ENCODE data around the gene LRRC9. TPM values are rescaled to one million over a fixed set of nuclear protein-coding genes. Genes with fewer than 3 reads are reported as not detected.
A peak's percentile ranks its signal among the peaks of the same experiment; 100 is the strongest.

LRRC9 gene
- total and polyA plus RNA-seq, 2 of the 13 experiments (the other 11 are each of a cell fraction or from before 2014, with no cell fraction given): 0.08 to 0.18 TPM

- no peak for TF ChIP-seq RFX5 (IDR thresholded peaks at IDR 0.05; ENCODE audit: low read depth, low read length)
- no peak for TF ChIP-seq U2AF1 (optimal IDR thresholded peaks at IDR 0.05; ENCODE audit: low read depth, low read length)
- TF ChIP-seq, protein P1, sequence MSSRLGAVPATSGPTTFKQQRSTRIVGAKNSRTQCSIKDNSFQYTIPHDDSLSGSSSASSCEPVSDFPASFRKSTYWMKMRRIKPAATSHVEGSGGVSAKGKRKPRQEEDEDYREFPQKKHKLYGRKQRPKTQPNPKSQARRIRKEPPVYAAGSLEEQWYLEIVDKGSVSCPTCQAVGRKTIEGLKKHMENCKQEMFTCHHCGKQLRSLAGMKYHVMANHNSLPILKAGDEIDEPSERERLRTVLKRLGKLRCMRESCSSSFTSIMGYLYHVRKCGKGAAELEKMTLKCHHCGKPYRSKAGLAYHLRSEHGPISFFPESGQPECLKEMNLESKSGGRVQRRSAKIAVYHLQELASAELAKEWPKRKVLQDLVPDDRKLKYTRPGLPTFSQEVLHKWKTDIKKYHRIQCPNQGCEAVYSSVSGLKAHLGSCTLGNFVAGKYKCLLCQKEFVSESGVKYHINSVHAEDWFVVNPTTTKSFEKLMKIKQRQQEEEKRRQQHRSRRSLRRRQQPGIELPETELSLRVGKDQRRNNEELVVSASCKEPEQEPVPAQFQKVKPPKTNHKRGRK (CRISPR knock-in tag; IDR thresholded peaks at IDR 0.05): no peak
- TF ChIP-seq WIZ (CRISPR knock-in tag; IDR thresholded peaks at IDR 0.05): no peak; the same call in none of the 2 replicates
- TF ChIP-seq ZFYVE20 (CRISPR knock-in tag; IDR thresholded peaks at IDR 0.05; ENCODE audit: borderline replicate concordance, low read depth): 0 out of 2 replicates have a peak, but pooled peaks have one; percentile 65
- TF ChIP-seq, protein P2, sequence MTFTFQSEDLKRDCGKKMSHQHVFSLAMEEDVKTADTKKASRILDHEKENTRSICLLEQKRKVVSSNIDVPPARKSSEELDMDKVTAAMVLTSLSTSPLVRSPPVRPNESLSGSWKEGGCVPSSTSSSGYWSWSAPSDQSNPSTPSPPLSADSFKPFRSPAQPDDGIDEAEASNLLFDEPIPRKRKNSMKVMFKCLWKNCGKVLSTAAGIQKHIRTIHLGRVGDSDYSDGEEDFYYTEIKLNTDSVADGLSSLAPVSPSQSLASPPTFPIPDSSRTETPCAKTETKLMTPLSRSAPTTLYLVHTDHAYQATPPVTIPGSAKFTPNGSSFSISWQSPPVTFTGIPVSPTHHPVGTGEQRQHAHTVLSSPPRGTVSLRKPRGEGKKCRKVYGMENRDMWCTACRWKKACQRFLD (CRISPR knock-in tag; IDR thresholded peaks at IDR 0.05; ENCODE audit: borderline replicate concordance): peak; percentile 98; the same call in 1 of the 2 replicates
- TF ChIP-seq ZEB1 (IDR thresholded peaks at IDR 0.05; ENCODE audit: insufficient replicate concordance, low read depth): no peak
- TF ChIP-seq CHCHD3 (CRISPR knock-in tag; IDR thresholded peaks at IDR 0.05): no peak
- TF ChIP-seq RFX1 (IDR thresholded peaks at IDR 0.05): peak; percentile 92
- TF ChIP-seq TGIF2 (CRISPR knock-in tag; IDR thresholded peaks at IDR 0.05): peak; percentile 77
- no peak for TF ChIP-seq CCAR2 (optimal IDR thresholded peaks at IDR 0.05; ENCODE audit: low read depth, low read length)
- 0 out of 2 replicates have a peak, but pooled peaks have one; percentile 52 for TF ChIP-seq ZBTB7A (CRISPR knock-in tag; IDR thresholded peaks at IDR 0.05)
- TF ChIP-seq PITX1 (CRISPR knock-in tag; IDR thresholded peaks at IDR 0.05): peak; percentile 76
- TF ChIP-seq SRSF4 (IDR thresholded peaks at IDR 0.05; ENCODE audit: low read depth, low read length, poor library complexity, severe bottlenecking): no peak
- TF ChIP-seq FOXA3 (CRISPR knock-in tag; IDR thresholded peaks at IDR 0.05): peak; percentile 73
- TF ChIP-seq, protein P3, sequence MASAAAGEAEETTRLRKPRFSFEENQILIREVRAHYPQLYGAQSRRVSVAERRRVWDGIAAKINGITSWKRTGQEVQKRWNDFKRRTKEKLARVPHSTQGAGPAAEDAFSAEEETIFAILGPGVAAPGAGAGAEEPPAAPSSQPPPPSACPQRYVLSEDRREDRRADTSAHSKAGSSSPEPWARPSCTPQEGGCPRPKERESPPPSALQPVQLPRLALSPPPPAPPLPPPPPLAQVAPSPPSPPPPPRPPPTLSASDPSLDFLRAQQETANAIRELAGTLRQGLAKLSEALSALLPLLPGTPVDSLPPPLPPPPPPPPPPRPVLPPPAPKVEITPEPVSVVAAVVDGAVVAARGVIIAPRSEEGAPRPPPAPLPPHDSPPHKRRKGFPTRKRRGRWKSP (CRISPR knock-in tag; IDR thresholded peaks at IDR 0.05): peak; percentile 98
- TF ChIP-seq BHLHE40 (IDR thresholded peaks at IDR 0.05; ENCODE audit: low read length): peak; percentile 65
- no peak for TF ChIP-seq ZNF513 (CRISPR knock-in tag; conservative IDR thresholded peaks at IDR 0.05)
- TF ChIP-seq ETV5 (CRISPR knock-in tag; IDR thresholded peaks at IDR 0.05; ENCODE audit: borderline replicate concordance): peak; percentile 51; the same call in 1 of the 2 replicates
- TF ChIP-seq KLF12 (CRISPR knock-in tag; IDR thresholded peaks at IDR 0.05; ENCODE audit: borderline replicate concordance): peak; percentile 95
- no peak for TF ChIP-seq ELF4 (CRISPR knock-in tag; IDR thresholded peaks at IDR 0.05; ENCODE audit: borderline replicate concordance)
- peak; percentile 96 for TF ChIP-seq NRL (CRISPR knock-in tag; IDR thresholded peaks at IDR 0.05; ENCODE audit: borderline replicate concordance)
- TF ChIP-seq KAT8 (CRISPR knock-in tag; IDR thresholded peaks at IDR 0.05): peak; percentile 90
- peak; percentile 81; the same call in 1 of the 2 replicates for TF ChIP-seq ZNF446 (CRISPR knock-in tag; IDR thresholded peaks at IDR 0.05)
- TF ChIP-seq MEF2D (CRISPR knock-in tag; IDR thresholded peaks at IDR 0.05): peak; percentile 77
These were observed 171.9 kb downstream of the LRRC9 start, which contains the start of gene PCNX4 (continued) for GRCh38 chr14:60091550-60092525.

All from HepG2 (cell line).